ENCODE measurements around the gene NPTX1.

The NPTX1 gene

GRCh38 chr17:80426671-80427326 is 49.6 kb downstream of the NPTX1 start:
- peak; percentile 63 for DNase-seq (ENCODE audit: low read depth)

GRCh38 chr17:80425835-80426426 is 50.5 kb downstream of the NPTX1 start:
- no peak for DNase-seq (ENCODE audit: low read depth)

- no peak for DNase-seq (ENCODE audit: low read depth)
These were observed 51.3 kb downstream of the NPTX1 start for GRCh38 chr17:80424878-80425765.

DNA sequence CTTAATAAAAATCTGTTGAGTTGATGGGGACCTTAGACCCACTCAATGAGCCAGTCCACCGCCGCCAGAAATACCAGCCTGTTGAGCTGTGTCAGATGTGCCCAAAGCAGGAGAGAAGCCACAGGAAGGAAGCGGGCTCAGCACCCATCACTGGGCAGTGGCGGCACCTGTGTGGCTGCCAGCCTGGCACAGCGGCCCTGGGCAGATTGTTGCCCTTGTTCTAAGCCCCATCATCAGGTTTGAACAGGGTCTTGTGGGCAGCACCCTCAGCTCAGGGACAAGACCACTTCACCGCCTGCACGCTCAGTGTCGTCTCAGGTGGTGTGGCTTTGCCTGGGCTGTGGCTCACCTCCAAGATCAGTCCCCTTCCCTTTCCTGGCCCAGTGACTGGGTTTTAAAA is 52.1 kb downstream of the NPTX1 start:
- no peak for DNase-seq (ENCODE audit: low read depth)

- no peak for DNase-seq (ENCODE audit: low read depth)
These were observed 52.7 kb downstream of the NPTX1 start for GRCh38 chr17:80423536-80424225.

- DNase-seq (ENCODE audit: low read depth): no peak
These were observed 53.4 kb downstream of the NPTX1 start for GRCh38 chr17:80422981-80423380.

GRCh38 chr17:80422276-80422675 is 54.1 kb downstream of the NPTX1 start:
- DNase-seq (ENCODE audit: low read depth): no peak

DNA sequence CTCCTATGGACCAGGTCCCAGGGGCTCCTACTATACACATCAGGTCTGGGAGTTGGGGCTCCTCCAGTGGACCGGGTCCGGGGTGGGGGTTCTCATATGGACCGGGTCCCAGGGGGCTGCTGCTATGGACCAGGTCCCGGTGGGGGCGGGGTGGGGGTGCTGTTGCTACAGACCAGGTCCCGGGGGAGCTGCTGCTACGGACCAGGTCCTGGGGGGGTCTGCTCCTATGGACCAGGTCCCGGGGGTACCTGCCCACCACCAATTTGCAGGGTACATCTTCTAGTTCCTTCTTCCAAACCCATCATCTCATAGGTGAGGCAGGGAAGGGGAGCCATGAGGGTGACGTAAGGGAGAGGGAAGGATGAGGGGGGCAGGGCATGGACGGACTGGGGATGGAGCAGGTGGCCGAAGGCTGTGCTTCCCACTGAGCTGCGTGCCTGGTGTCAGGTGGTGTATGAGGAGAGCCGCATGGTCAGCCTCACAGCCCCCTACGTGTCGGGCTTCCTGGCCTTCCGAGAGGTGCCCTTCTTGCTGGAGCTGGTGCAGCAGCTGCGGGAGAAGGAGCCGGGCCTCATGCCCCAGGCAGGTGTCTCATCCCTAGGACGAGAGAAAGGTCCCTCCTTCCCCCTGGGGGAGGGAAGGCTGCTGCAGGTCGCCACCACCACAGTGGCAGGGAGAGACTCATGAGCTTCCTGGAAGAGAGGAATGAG is 54.9 kb downstream of the NPTX1 start:
- DNase-seq (ENCODE audit: low read depth): no peak

- DNase-seq (ENCODE audit: low read depth): no peak
These were observed 57.2 kb downstream of the NPTX1 start for GRCh38 chr17:80419255-80419654.

DNA sequence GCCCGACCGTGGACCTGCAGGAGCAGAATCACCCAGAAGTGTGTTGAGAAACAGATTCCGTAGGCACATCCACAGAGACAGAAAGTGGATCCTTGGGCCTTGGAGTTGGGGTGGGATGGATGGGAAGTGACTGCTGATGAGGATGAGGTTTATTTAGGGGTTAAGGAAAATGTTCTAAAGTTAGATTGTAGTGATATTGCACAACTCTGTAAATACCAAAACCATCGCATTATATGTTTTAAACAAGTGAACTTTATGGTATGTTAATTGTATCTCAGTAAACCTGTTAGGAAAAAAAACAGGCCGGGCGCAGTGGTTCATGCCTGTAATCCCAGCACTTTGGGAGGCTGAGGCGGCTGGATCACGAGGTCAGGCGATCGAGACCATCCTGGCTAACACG is 57.8 kb downstream of the NPTX1 start:
- DNase-seq (ENCODE audit: low read depth): no peak
